GM10266 (cell line): ENCODE results near the gene MYBPC1.

Experiments
- DNase-seq: peaks from one replicate; pipeline ENCODE4 v3.0.0; 2012; ENCODE audit errors: extremely low spot score
- TF ChIP-seq, protein P1 (sequence below): IDR thresholded peaks from 2 replicates; pipeline ENCODE4 v1.5.1; 2012; ENCODE audit warnings: mild to moderate bottlenecking, low read depth; ENCODE audit not compliant: control insufficient read depth, insufficient read depth; ENCODE audit errors: missing control alignments

MYBPC1 gene

GRCh38 chr12:101700299-101700820, 105.6 kb downstream of the MYBPC1 start:
- DNase-seq = no peak
- TF ChIP-seq, protein P1, sequence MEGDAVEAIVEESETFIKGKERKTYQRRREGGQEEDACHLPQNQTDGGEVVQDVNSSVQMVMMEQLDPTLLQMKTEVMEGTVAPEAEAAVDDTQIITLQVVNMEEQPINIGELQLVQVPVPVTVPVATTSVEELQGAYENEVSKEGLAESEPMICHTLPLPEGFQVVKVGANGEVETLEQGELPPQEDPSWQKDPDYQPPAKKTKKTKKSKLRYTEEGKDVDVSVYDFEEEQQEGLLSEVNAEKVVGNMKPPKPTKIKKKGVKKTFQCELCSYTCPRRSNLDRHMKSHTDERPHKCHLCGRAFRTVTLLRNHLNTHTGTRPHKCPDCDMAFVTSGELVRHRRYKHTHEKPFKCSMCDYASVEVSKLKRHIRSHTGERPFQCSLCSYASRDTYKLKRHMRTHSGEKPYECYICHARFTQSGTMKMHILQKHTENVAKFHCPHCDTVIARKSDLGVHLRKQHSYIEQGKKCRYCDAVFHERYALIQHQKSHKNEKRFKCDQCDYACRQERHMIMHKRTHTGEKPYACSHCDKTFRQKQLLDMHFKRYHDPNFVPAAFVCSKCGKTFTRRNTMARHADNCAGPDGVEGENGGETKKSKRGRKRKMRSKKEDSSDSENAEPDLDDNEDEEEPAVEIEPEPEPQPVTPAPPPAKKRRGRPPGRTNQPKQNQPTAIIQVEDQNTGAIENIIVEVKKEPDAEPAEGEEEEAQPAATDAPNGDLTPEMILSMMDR = no peak

- TF ChIP-seq, protein P1 = no peak
- no peak for DNase-seq
Observed at GRCh38 chr12:101703487-101703886, 108.7 kb downstream of the MYBPC1 start.

DNA sequence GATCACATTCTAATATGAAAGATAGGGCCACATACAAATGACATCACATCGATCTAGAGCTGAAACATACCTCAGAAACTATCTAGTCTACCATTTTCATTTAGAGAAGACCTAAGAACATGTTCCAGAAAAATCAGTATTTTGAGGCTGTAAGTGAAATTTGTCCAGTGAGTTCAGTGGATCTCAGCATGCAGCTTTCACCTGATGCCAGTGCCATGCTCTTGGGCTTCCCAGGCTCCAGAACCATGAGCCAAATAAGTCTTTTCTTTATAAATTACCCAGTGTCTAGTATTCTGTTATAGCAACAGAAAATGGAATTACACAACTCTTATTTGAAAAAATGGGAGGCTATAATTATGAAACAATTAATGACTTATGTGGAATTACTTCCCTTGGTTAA, 111.6 kb downstream of the MYBPC1 start:
- no peak for DNase-seq
- TF ChIP-seq, protein P1 = no peak

- TF ChIP-seq, protein P1 = no peak
- DNase-seq = no peak
Observed at GRCh38 chr12:101707131-101707782, 112.5 kb downstream of the MYBPC1 start.

DNA sequence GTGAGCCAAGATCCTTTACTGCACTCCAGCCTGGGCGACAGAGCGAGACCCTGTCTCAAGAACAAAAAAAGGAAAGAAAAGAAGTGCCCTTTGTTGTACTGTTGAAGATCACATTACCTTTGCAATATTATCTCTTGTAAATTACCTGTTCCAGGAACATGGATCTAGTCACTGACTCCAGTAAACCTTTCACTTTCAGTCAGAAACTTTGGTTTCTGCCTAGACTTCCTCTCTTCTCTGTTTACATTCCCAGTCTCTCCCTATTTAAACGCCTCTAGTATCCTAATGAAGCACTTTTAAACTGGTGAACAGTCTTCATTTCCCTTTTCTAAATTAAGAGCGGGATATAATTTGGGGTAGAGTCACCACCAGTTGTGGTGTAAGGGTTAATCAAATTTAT, 115.5 kb downstream of the MYBPC1 start:
- DNase-seq = no peak
- TF ChIP-seq, protein P1 = no peak

- TF ChIP-seq, protein P1 = no peak
- DNase-seq = no peak
Observed at GRCh38 chr12:101713059-101713682, 118.4 kb downstream of the MYBPC1 start.

- TF ChIP-seq, protein P1 = no peak
- DNase-seq = no peak
Observed at GRCh38 chr12:101713930-101714329, 119.2 kb downstream of the MYBPC1 start.
